MCF 10A (cell line): ENCODE results near the gene FNBP1. TPM values are rescaled to one million over a fixed set of nuclear protein-coding genes. Genes with fewer than 3 reads are reported as not detected.

Source experiments
- BruUV-seq: library from RNA; stranded (reverse); fragments of 400-500 nt; replicated peaks from 2 replicates; lab custom pipeline; 2021; lab: Mats Ljungman, UMichigan
- CTCF ChIA-PET: fragments of 300-600 bp; sonication (Branson Sonifier 250); formaldehyde crosslinking; extraction: SDS; loops from one replicate; lab custom pipeline; 2021; ENCODE audit warnings: antibody characterized with exemption, inconsistent platforms; lab: Yijun Ruan, JAX
- POLR2A ChIA-PET: fragments of 300-600, 350-650 bp; sonication (Branson Sonifier 250); formaldehyde crosslinking; extraction: SDS; loops from one replicate; lab custom pipeline; 2020; ENCODE audit warnings: antibody characterized with exemption, inconsistent platforms; lab: Yijun Ruan, JAX
- DNase-seq: peaks from one replicate; pipeline ENCODE4 v3.0.0-alpha.2; 2018; ENCODE audit not compliant: unreplicated experiment
- H3K27ac Mint-ChIP-seq: one replicate; pipeline ENCODE4 v1.8.0; 2022; ENCODE audit warnings: mild to moderate bottlenecking, low read depth, mixed read lengths; ENCODE audit not compliant: unreplicated experiment
- H3K27me3 Mint-ChIP-seq: one replicate; pipeline ENCODE4 v1.8.0; 2022; ENCODE audit warnings: mixed read lengths; ENCODE audit not compliant: insufficient read depth, unreplicated experiment
- H3K36me3 Mint-ChIP-seq: one replicate; pipeline ENCODE4 v1.8.0; 2022; ENCODE audit warnings: mild to moderate bottlenecking, moderate library complexity, mixed read lengths; ENCODE audit not compliant: insufficient read depth, unreplicated experiment
- H3K4me1 Mint-ChIP-seq: one replicate; pipeline ENCODE4 v1.8.0; 2022; ENCODE audit warnings: mixed read lengths; ENCODE audit not compliant: insufficient read depth, unreplicated experiment
- H3K4me3 Mint-ChIP-seq: one replicate; pipeline ENCODE4 v1.8.0; 2022; ENCODE audit warnings: mild to moderate bottlenecking, moderate library complexity, mixed read lengths; ENCODE audit not compliant: unreplicated experiment
- H3K9me3 Mint-ChIP-seq: one replicate; pipeline ENCODE4 v1.8.0; 2022; ENCODE audit warnings: mixed read lengths; ENCODE audit not compliant: unreplicated experiment
- CTCF ChIP-seq: fragments of 200-600 bp; IDR thresholded peaks from one replicate; pipeline ENCODE4 v1.8.0; 2022; ENCODE audit warnings: antibody characterized with exemption, mild to moderate bottlenecking; ENCODE audit not compliant: unreplicated experiment
- intact Hi-C: fragments of 100-400 bp; cut with micrococcal nuclease; formaldehyde crosslinking; loops from 2 replicates; pipeline ENCODE4 v1.14.1; 2022
- total RNA-seq: library from RNA; stranded (reverse); gene quantifications from 2 replicates; pipeline ENCODE4 v1.2.3, GENCODE V29; 2022

FNBP1 gene
- total RNA-seq, 1 experiment from 2014 or later: 24.4 TPM

DNA sequence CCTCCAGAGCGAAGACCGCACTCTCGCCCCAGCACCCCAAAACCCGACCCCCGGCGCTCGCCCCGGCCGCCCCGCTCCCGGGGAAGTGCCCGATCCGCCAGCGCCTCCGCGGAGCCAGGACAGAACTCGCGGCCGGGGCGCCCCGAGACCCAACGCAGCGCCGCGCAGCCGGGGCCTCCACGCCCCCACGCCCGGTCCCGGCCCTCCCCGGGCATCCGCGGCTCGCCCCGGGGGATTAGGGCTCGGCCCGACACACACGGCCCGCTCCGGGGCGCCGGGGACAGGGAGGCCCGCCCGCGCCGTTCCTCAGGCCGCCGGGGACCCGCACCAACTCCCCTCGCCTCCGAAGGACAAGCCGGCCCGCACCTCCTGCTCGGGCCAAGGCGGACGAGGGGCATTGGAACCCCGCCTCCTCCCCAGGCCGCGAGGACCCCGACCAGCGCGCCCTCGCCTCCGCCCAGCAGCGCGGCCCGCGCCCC is 544 bp downstream of the FNBP1 start:
- DNase-seq: no peak
- Mint-ChIP-seq H3K4me3 (peak overlapping the region; percentile 99), H3K36me3 (no peaks in the 10 kb centered on the region), H3K27me3 (no peaks in the 10 kb centered on the region), H3K9me3 (no peaks in the 10 kb centered on the region), H3K27ac (peak overlapping the region; percentile 93), H3K4me1 (peaks cover 8% of the 10 kb centered on the region)
- intact Hi-C loops: loop anchor here (1.0 to 5.0 kb wide), 3 partner anchors 75 to 157 kb away; no protein-coding TSS in a partner anchor
- ChIA-PET POLR2A (interaction anchor here (0.5 to 4.8 kb wide), 12 partner anchors 9 to 546 kb away, joined by 3 to 53 read pairs (median 4); partner anchors contain the start of genes C9orf78, GPR107 and USP20), CTCF (interaction anchor here (0.6 kb wide), 2 partner anchors 149 to 153 kb away, joined by 3 read pairs; no protein-coding TSS in a partner anchor)
- no TSS peak for BruUV-seq
- no peak for TF ChIP-seq CTCF

DNA sequence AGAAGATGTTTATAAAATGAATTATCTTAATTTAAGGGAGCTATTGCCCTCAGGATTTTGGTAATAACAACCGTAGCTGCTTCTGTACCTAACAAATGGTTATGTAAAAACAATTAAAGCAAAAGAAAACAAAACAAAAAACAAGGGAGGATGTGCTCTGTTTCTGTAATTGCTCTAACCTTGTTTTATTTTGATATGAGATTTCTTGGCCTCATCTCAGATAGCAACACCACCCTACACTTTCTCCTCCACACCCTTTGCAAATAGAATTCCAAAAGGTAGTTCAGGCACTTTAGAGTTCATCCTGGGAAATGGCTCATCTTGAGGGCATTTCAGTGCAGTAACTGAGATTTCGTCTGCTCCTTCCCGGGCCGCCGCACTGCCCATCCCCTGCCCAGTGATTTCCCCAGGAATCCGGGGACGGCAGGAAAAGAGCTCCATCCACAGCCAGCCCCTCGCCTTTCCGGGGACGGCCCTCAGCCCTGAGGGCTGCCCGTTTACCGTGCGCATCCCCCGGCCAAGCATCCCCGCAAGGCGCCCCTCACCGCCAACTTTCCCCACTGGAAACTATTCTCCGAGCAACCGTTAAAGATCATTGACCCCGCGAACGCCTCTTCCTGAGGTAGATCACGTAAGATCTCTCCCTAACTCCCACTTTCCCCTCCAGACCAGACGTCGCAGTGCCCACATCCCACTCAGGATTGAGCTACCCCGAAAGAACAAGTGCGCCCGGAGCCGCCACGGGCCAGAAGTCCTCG is 1.2 kb downstream of the FNBP1 start:
- peak; percentile 26 for DNase-seq
- ChIA-PET CTCF (interaction anchor here (0.6 to 1.1 kb wide), 3 partner anchors 57 to 157 kb away, joined by 3 to 4 read pairs (median 4); no protein-coding TSS in a partner anchor), POLR2A (interaction anchor here (0.6 to 4.8 kb wide), 12 partner anchors 11 to 217 kb away, joined by 3 to 53 read pairs (median 6); partner anchors contain the start of genes C9orf78, GPR107 and USP20)
- no peak for TF ChIP-seq CTCF
- Mint-ChIP-seq H3K36me3 (no peaks in the 10 kb centered on the region), H3K9me3 (no peaks in the 10 kb centered on the region), H3K4me1 (peaks cover 8% of the 10 kb centered on the region), H3K27ac (peak overlapping the region; percentile 93), H3K27me3 (no peaks in the 10 kb centered on the region), H3K4me3 (peak overlapping the region; percentile 99)
- intact Hi-C loops: loop anchor here (1.0 to 5.0 kb wide), 3 partner anchors 75 to 157 kb away; no protein-coding TSS in a partner anchor
- no TSS peak for BruUV-seq

DNA sequence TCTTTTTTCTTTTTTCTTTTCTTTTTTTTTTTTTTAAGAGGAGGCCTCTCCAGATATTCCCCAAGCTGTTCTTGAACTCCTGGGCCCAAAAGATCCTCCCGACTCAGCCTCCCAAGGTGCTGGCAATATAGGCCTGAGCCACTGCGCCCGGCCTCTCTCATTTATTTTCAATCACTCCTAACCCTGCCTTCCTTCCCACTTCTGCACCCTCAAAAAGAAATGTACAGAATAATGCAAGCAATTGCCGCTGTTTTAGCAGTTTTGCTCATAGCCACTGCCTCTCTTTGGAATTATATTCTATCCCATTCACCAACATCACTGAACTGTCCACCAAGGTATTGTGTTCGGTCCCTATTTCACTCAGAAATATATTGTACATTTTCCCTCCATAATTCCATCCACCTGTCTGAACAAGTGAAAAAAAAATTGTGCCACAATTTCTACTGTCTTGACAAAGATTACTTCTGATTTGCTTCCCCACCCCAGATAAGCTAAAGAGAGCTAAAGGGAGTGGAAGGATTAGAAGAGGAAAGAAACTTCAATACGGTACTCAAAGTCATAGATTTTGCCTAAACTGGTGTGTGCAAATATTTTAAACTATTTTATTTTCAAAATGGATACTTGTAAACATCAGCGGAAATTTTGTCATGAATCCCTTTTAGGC is 1.9 kb downstream of the FNBP1 start:
- H3K36me3 Mint-ChIP-seq: no peaks in the 10 kb centered on the region
- no peak for DNase-seq
- ChIA-PET POLR2A (interaction anchor here (0.6 to 4.8 kb wide), 10 partner anchors 12 to 217 kb away, joined by 3 to 53 read pairs (median 6); partner anchors contain the start of gene GPR107), CTCF (interaction anchor here (0.7 to 1.1 kb wide), 2 partner anchors 58 to 156 kb away, joined by 4 read pairs; no protein-coding TSS in a partner anchor)
- BruUV-seq: TSS peak; percentile 31
- no peak for TF ChIP-seq CTCF
- no peaks in the 10 kb centered on the region for H3K9me3 Mint-ChIP-seq
- H3K4me1 Mint-ChIP-seq: peaks cover 12% of the 10 kb centered on the region
- peak overlapping the region; percentile 99 for H3K4me3 Mint-ChIP-seq
- peak overlapping the region; percentile 65 for H3K27ac Mint-ChIP-seq
- H3K27me3 Mint-ChIP-seq: no peaks in the 10 kb centered on the region
- intact Hi-C loops: loop anchor here (5.0 kb wide), 1 partner anchor 74 kb away; no protein-coding TSS in a partner anchor
